SK-N-MC (cell line): ENCODE data around the gene WDR7.
A peak's percentile ranks its signal among the peaks of the same experiment; 100 is the strongest.

Experiments used
- DNase-seq: peaks from one replicate; pipeline ENCODE4 v3.0.0-alpha.2; 2011; ENCODE audit warnings: low read depth, low spot score
- H3K27ac ChIP-seq: fragments of 200-600 bp; sonication (generic); 2 replicates; pipeline ENCODE4 v1.5.1; 2016; ENCODE audit warnings: mixed run types
- H3K36me3 ChIP-seq: fragments of 200-600 bp; sonication (generic); 2 replicates; pipeline ENCODE4 v1.6.1; 2017; ENCODE audit warnings: antibody characterized with exemption, low read length, mixed read lengths; ENCODE audit not compliant: insufficient read depth
- H3K4me3 ChIP-seq: fragments of 200-600 bp; sonication (generic); 2 replicates; pipeline ENCODE4 v1.5.1; 2016
- H3K9ac ChIP-seq: fragments of 200-600 bp; sonication (generic); 2 replicates; pipeline ENCODE4 v1.8.0; 2017; ENCODE audit warnings: mixed run types, mixed read lengths; ENCODE audit not compliant: insufficient read length
- H3K9me3 ChIP-seq: fragments of 200-600 bp; sonication (generic); 2 replicates; pipeline ENCODE4 v1.6.1; 2017; ENCODE audit warnings: low read depth, mild to moderate bottlenecking, antibody characterized with exemption, low read length, moderate library complexity, mixed read lengths
- EZH2 ChIP-seq: fragments of 200-600 bp; sonication (generic); IDR thresholded peaks from one replicate; pipeline ENCODE4 v1.6.1; 2017; ENCODE audit warnings: antibody characterized with exemption
- FOXP2 ChIP-seq: optimal IDR thresholded peaks from 2 replicates; pipeline ENCODE3; 2011; ENCODE audit warnings: mild to moderate bottlenecking, moderate library complexity; ENCODE audit not compliant: insufficient read depth; ENCODE audit errors: extremely low read length, control extremely low read depth
- POLR2AphosphoS5 ChIP-seq: IDR thresholded peaks from 2 replicates; pipeline ENCODE4 v1.6.1; 2012; ENCODE audit warnings: mild to moderate bottlenecking, low read depth, low read length, borderline replicate concordance

The WDR7 gene

GRCh38 chr18:56987236-56987635 is 336.1 kb downstream of the WDR7 start:
- no peak overlapping the region for H3K4me3 ChIP-seq
- DNase-seq, result no peak
- H3K27ac ChIP-seq, result no peak overlapping the region
- H3K36me3 ChIP-seq, result no peaks in the 10 kb centered on the region
- no peaks in the 10 kb centered on the region for H3K9me3 ChIP-seq
- no peak overlapping the region for H3K9ac ChIP-seq
- no peak for TF ChIP-seq FOXP2
- TF ChIP-seq POLR2AphosphoS5, result no peak
- no peak for TF ChIP-seq EZH2

- no peak overlapping the region for H3K9ac ChIP-seq
- no peak for TF ChIP-seq POLR2AphosphoS5
- no peak for TF ChIP-seq EZH2
- TF ChIP-seq FOXP2, result no peak
- no peaks in the 10 kb centered on the region for H3K9me3 ChIP-seq
- no peak for DNase-seq
- no peak overlapping the region for H3K4me3 ChIP-seq
- H3K36me3 ChIP-seq, result no peaks in the 10 kb centered on the region
- H3K27ac ChIP-seq, result no peak overlapping the region
Observed at GRCh38 chr18:56988022-56988421, 336.9 kb downstream of the WDR7 start.

GRCh38 chr18:56990678-56991077 is 339.5 kb downstream of the WDR7 start:
- no peak overlapping the region for H3K9ac ChIP-seq
- no peaks in the 10 kb centered on the region for H3K9me3 ChIP-seq
- DNase-seq, result no peak
- no peak overlapping the region for H3K4me3 ChIP-seq
- H3K27ac ChIP-seq, result no peak overlapping the region
- TF ChIP-seq EZH2 (no peak), FOXP2 (no peak), POLR2AphosphoS5 (no peak)
- H3K36me3 ChIP-seq, result no peaks in the 10 kb centered on the region

GRCh38 chr18:56992777-56993176 is 341.6 kb downstream of the WDR7 start:
- Histone ChIP-seq H3K9me3 (no peaks in the 10 kb centered on the region), H3K36me3 (no peaks in the 10 kb centered on the region), H3K27ac (no peak overlapping the region), H3K4me3 (no peak overlapping the region), H3K9ac (no peak overlapping the region)
- DNase-seq, result no peak
- TF ChIP-seq FOXP2 (no peak), EZH2 (no peak), POLR2AphosphoS5 (no peak)

- H3K9ac ChIP-seq, result no peak overlapping the region
- no peak for DNase-seq
- no peaks in the 10 kb centered on the region for H3K36me3 ChIP-seq
- H3K27ac ChIP-seq, result no peak overlapping the region
- H3K4me3 ChIP-seq, result no peak overlapping the region
- H3K9me3 ChIP-seq, result no peaks in the 10 kb centered on the region
- TF ChIP-seq POLR2AphosphoS5 (no peak), EZH2 (no peak), FOXP2 (no peak)
Observed at GRCh38 chr18:56995579-56996188, 344.5 kb downstream of the WDR7 start.

GRCh38 chr18:56997200-56997599 is 346.0 kb downstream of the WDR7 start:
- Histone ChIP-seq H3K27ac (no peak overlapping the region), H3K36me3 (no peaks in the 10 kb centered on the region), H3K9ac (no peak overlapping the region), H3K9me3 (no peaks in the 10 kb centered on the region), H3K4me3 (no peak overlapping the region)
- TF ChIP-seq FOXP2 (no peak), EZH2 (no peak), POLR2AphosphoS5 (no peak)
- DNase-seq, result no peak

- H3K9ac ChIP-seq, result no peak overlapping the region
- H3K27ac ChIP-seq, result no peak overlapping the region
- TF ChIP-seq POLR2AphosphoS5 (no peak), EZH2 (no peak), FOXP2 (no peak)
- H3K36me3 ChIP-seq, result no peaks in the 10 kb centered on the region
- DNase-seq, result no peak
- H3K4me3 ChIP-seq, result no peak overlapping the region
- H3K9me3 ChIP-seq, result no peaks in the 10 kb centered on the region
Observed at GRCh38 chr18:56999823-57000222, 348.7 kb downstream of the WDR7 start.

- H3K9me3 ChIP-seq, result no peaks in the 10 kb centered on the region
- DNase-seq, result no peak
- no peak for TF ChIP-seq FOXP2
- peak; percentile 23; the same call in 1 of the 2 replicates for TF ChIP-seq POLR2AphosphoS5
- 0 out of 2 replicates have a peak overlapping the region, but pooled peaks have one; percentile 12 for H3K4me3 ChIP-seq
- peak overlapping the region; percentile 54; the same call in 1 of the 2 replicates for H3K27ac ChIP-seq
- no peak overlapping the region for H3K9ac ChIP-seq
- H3K36me3 ChIP-seq, result no peaks in the 10 kb centered on the region
Observed at GRCh38 chr18:57002627-57003026, 351.5 kb downstream of the WDR7 start.

GRCh38 chr18:57003342-57003741 is 352.2 kb downstream of the WDR7 start:
- TF ChIP-seq EZH2 (no peak), POLR2AphosphoS5 (no peak), FOXP2 (no peak)
- Histone ChIP-seq H3K36me3 (no peaks in the 10 kb centered on the region), H3K9me3 (no peaks in the 10 kb centered on the region), H3K4me3 (no peak overlapping the region), H3K27ac (peak overlapping the region; percentile 74), H3K9ac (no peak overlapping the region)
- no peak for DNase-seq
